RKO (cell line): Measurements from ENCODE around the gene L3MBTL4.

Experiments used
- DNase-seq: peaks from one replicate; pipeline ENCODE4 v3.0.0-alpha.2; 2016; ENCODE audit warnings: low spot score

The L3MBTL4 gene

GRCh38 chr18:6023551-6023950 lies 391.2 kb downstream of the L3MBTL4 start:
- DNase-seq = no peak

GRCh38 chr18:6022845-6023244 lies 391.9 kb downstream of the L3MBTL4 start:
- DNase-seq = no peak

- no peak for DNase-seq
Measured at GRCh38 chr18:6022074-6022444, 392.7 kb downstream of the L3MBTL4 start.

- no peak for DNase-seq
Measured at GRCh38 chr18:6021306-6022073, 393.2 kb downstream of the L3MBTL4 start.

GRCh38 chr18:6018671-6019070 lies 396.0 kb downstream of the L3MBTL4 start:
- no peak for DNase-seq

- DNase-seq = no peak
Measured at GRCh38 chr18:6017171-6017570, 397.5 kb downstream of the L3MBTL4 start.

GRCh38 chr18:6015364-6015763 lies 399.3 kb downstream of the L3MBTL4 start:
- DNase-seq = no peak

- DNase-seq = no peak
Measured at GRCh38 chr18:6013171-6013810, 401.4 kb downstream of the L3MBTL4 start.

GRCh38 chr18:6010921-6011320 lies 403.8 kb downstream of the L3MBTL4 start:
- DNase-seq = no peak

GRCh38 chr18:6010284-6010683 lies 404.4 kb downstream of the L3MBTL4 start:
- DNase-seq = no peak

- DNase-seq = no peak
Measured at GRCh38 chr18:6009756-6010155, 405.0 kb downstream of the L3MBTL4 start.

GRCh38 chr18:6004683-6005082 lies 410.0 kb downstream of the L3MBTL4 start:
- no peak for DNase-seq

GRCh38 chr18:6004119-6004518 lies 410.6 kb downstream of the L3MBTL4 start:
- DNase-seq = no peak

GRCh38 chr18:6001867-6002266 lies 412.8 kb downstream of the L3MBTL4 start:
- no peak for DNase-seq

- DNase-seq = no peak
Measured at GRCh38 chr18:5998907-5999306, 415.8 kb downstream of the L3MBTL4 start.

GRCh38 chr18:5998166-5998881 lies 416.4 kb downstream of the L3MBTL4 start:
- DNase-seq = no peak

GRCh38 chr18:5997361-5997760 lies 417.4 kb downstream of the L3MBTL4 start:
- DNase-seq = no peak

GRCh38 chr18:5995626-5996025 lies 419.1 kb downstream of the L3MBTL4 start:
- DNase-seq = no peak

- no peak for DNase-seq
Measured at GRCh38 chr18:5993938-5994337, 420.8 kb downstream of the L3MBTL4 start.

GRCh38 chr18:5992381-5992780 lies 422.3 kb downstream of the L3MBTL4 start:
- no peak for DNase-seq

- no peak for DNase-seq
Measured at GRCh38 chr18:5987249-5987648, 427.5 kb downstream of the L3MBTL4 start.

- no peak for DNase-seq
Measured at GRCh38 chr18:5986257-5986931, 428.3 kb downstream of the L3MBTL4 start.

- DNase-seq = no peak
Measured at GRCh38 chr18:5984245-5984644, 430.5 kb downstream of the L3MBTL4 start.
